ENCODE measurements around the gene AKAP13.

The AKAP13 gene

GRCh38 chr15:85688711-85689110 lies 308.3 kb downstream of the AKAP13 start:
- Histone ChIP-seq H3K23ac (ENCODE audit: low read depth, low read length, poor library complexity) (no peak overlapping the region), H3K4me2 (ENCODE audit: insufficient read depth, low read length, poor library complexity, severe bottlenecking) (no peak overlapping the region), H3K4ac (ENCODE audit: low read length) (no peak overlapping the region), H2AFZ (ENCODE audit: low read length) (no peak overlapping the region), H3K9ac (ENCODE audit: low read depth, low read length, poor library complexity) (no peak overlapping the region), H2AK5ac (ENCODE audit: low read depth, low read length) (no peak overlapping the region), H3K36me3 (replicated peaks in 1 of 2; ENCODE audit: control insufficient read depth in 2 of 2, insufficient read depth in 2 of 2, low read length in 2 of 2) (peaks cover 7 to 60% of the 10 kb centered on the region in 2 donors), H3K4me3 (ENCODE audit: low read length in 2 of 2) (no peak overlapping the region), H3K79me1 (ENCODE audit: low read depth, low read length) (no peaks in the 10 kb centered on the region), H3K9me3 (replicated peaks in 1 of 2; ENCODE audit: control insufficient read depth in 2 of 2, insufficient read depth in 1 of 2, low read depth in 1 of 2, low read length in 2 of 2) (no peaks in the 10 kb centered on the region), H3K18ac (ENCODE audit: low read length) (no peak overlapping the region), H2BK12ac (ENCODE audit: low read length) (no peak overlapping the region), H2BK5ac (ENCODE audit: low read length) (no peak overlapping the region), H3K27me3 (ENCODE audit: control insufficient read depth in 3 of 3, insufficient read depth in 3 of 3, low read depth in 1 of 3, low read length in 3 of 3) (no peaks in the 10 kb centered on the region), H2BK15ac (ENCODE audit: low read length) (no peak overlapping the region), H3K14ac (ENCODE audit: low read length) (no peak overlapping the region), H3K27ac (replicated peaks; ENCODE audit: low read length) (no peak overlapping the region), H4K91ac (ENCODE audit: low read depth, low read length, poor library complexity) (no peak overlapping the region), H3K4me1 (ENCODE audit: control insufficient read depth in 2 of 2, insufficient read depth in 1 of 2, low read depth in 1 of 2, low read length in 2 of 2) (peaks cover 10 to 22% of the 10 kb centered on the region in 2 donors), H4K8ac (ENCODE audit: low read depth, low read length) (no peak overlapping the region), H2BK120ac (ENCODE audit: low read depth, low read length) (no peak overlapping the region)
- no peak for DNase-seq (ENCODE audit: low spot score)
- WGBS, 2 donors (ENCODE audit: extremely low coverage in 2 of 2, insufficient read length in 2 of 2, insufficient replicate concordance in 1 of 2), result no CpG with 5 or more reads among the region's 3 CpGs

GRCh38 chr15:85689729-85690128 lies 309.3 kb downstream of the AKAP13 start:
- DNase-seq (ENCODE audit: low spot score), result peak; percentile 43
- no peak overlapping the region for H3K27ac ChIP-seq (replicated peaks; ENCODE audit: low read length)
- H3K36me3 ChIP-seq (replicated peaks in 1 of 2; ENCODE audit: control insufficient read depth in 2 of 2, insufficient read depth in 2 of 2, low read length in 2 of 2), result peaks cover 9 to 60% of the 10 kb centered on the region in 2 donors
- H3K14ac ChIP-seq (ENCODE audit: low read length), result no peak overlapping the region
- no CpG with 5 or more reads among the region's 9 CpGs for WGBS, 2 donors (ENCODE audit: extremely low coverage in 2 of 2, insufficient read length in 2 of 2, insufficient replicate concordance in 1 of 2)
- peaks cover 10 to 22% of the 10 kb centered on the region in 2 donors for H3K4me1 ChIP-seq (ENCODE audit: control insufficient read depth in 2 of 2, insufficient read depth in 1 of 2, low read depth in 1 of 2, low read length in 2 of 2)
- no peak overlapping the region for H2BK12ac ChIP-seq (ENCODE audit: low read length)
- H2AFZ ChIP-seq (ENCODE audit: low read length), result peak overlapping the region; percentile 58
- no peak overlapping the region for H2BK120ac ChIP-seq (ENCODE audit: low read depth, low read length)
- H2BK15ac ChIP-seq (ENCODE audit: low read length), result no peak overlapping the region
- no peak overlapping the region for H2AK5ac ChIP-seq (ENCODE audit: low read depth, low read length)
- H3K9ac ChIP-seq (ENCODE audit: low read depth, low read length, poor library complexity), result no peak overlapping the region
- H3K18ac ChIP-seq (ENCODE audit: low read length), result no peak overlapping the region
- peak overlapping the region in 1 of 2 donors; percentile 3 for H3K4me3 ChIP-seq (ENCODE audit: low read length in 2 of 2)
- H3K4me2 ChIP-seq (ENCODE audit: insufficient read depth, low read length, poor library complexity, severe bottlenecking), result peak overlapping the region; percentile 41
- H3K23ac ChIP-seq (ENCODE audit: low read depth, low read length, poor library complexity), result no peak overlapping the region
- H3K27me3 ChIP-seq (ENCODE audit: control insufficient read depth in 3 of 3, insufficient read depth in 3 of 3, low read depth in 1 of 3, low read length in 3 of 3), result no peaks in the 10 kb centered on the region
- H4K91ac ChIP-seq (ENCODE audit: low read depth, low read length, poor library complexity), result no peak overlapping the region
- no peaks in the 10 kb centered on the region for H3K79me1 ChIP-seq (ENCODE audit: low read depth, low read length)
- H3K4ac ChIP-seq (ENCODE audit: low read length), result no peak overlapping the region
- H4K8ac ChIP-seq (ENCODE audit: low read depth, low read length), result no peak overlapping the region
- no peak overlapping the region for H2BK5ac ChIP-seq (ENCODE audit: low read length)
- no peaks in the 10 kb centered on the region for H3K9me3 ChIP-seq (replicated peaks in 1 of 2; ENCODE audit: control insufficient read depth in 2 of 2, insufficient read depth in 1 of 2, low read depth in 1 of 2, low read length in 2 of 2)

DNA sequence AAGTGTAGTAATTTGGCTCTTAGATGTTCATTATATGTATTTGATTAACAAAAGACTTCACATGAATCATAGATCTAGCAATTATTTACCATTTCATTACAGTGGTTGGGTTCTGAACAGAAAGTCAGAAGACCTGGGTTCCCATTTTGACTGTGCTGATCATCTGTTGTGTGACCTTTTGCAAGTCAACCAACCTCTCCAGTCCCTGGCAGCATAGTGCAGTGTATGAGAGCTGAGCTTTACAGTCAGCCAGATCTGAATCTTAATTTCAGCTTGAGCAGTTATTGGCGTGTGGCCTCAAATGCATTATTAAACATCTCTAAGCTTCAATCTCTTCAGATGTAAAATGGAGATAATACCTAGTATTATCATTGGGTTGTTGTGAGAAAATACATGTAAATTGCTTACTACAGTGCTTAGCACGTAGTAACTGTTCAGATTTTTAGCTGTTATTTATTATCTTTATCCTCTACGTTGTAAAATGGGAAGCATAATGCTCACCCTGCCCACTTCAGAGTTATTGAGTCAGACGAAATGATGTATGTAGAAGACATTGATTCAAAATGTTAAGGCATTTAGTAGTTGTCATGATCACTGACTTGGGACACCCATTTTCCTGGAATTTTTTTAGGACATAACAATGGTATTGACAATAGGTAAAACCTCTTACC lies 310.3 kb downstream of the AKAP13 start:
- Histone ChIP-seq H2BK5ac (ENCODE audit: low read length) (no peak overlapping the region), H3K18ac (ENCODE audit: low read length) (no peak overlapping the region), H3K4ac (ENCODE audit: low read length) (no peak overlapping the region), H2BK12ac (ENCODE audit: low read length) (no peak overlapping the region), H3K4me1 (ENCODE audit: control insufficient read depth in 2 of 2, insufficient read depth in 1 of 2, low read depth in 1 of 2, low read length in 2 of 2) (peaks cover 10 to 22% of the 10 kb centered on the region in 2 donors), H2BK15ac (ENCODE audit: low read length) (no peak overlapping the region), H2AK5ac (ENCODE audit: low read depth, low read length) (no peak overlapping the region), H3K36me3 (replicated peaks in 1 of 2; ENCODE audit: control insufficient read depth in 2 of 2, insufficient read depth in 2 of 2, low read length in 2 of 2) (peaks cover 10 to 60% of the 10 kb centered on the region in 2 donors), H3K79me1 (ENCODE audit: low read depth, low read length) (no peaks in the 10 kb centered on the region), H2AFZ (ENCODE audit: low read length) (no peak overlapping the region), H4K91ac (ENCODE audit: low read depth, low read length, poor library complexity) (no peak overlapping the region), H3K9ac (ENCODE audit: low read depth, low read length, poor library complexity) (no peak overlapping the region), H3K4me2 (ENCODE audit: insufficient read depth, low read length, poor library complexity, severe bottlenecking) (no peak overlapping the region), H3K23ac (ENCODE audit: low read depth, low read length, poor library complexity) (no peak overlapping the region), H4K8ac (ENCODE audit: low read depth, low read length) (no peak overlapping the region), H3K9me3 (replicated peaks in 1 of 2; ENCODE audit: control insufficient read depth in 2 of 2, insufficient read depth in 1 of 2, low read depth in 1 of 2, low read length in 2 of 2) (no peaks in the 10 kb centered on the region), H3K4me3 (ENCODE audit: low read length in 2 of 2) (no peak overlapping the region), H3K27ac (replicated peaks; ENCODE audit: low read length) (no peak overlapping the region), H3K14ac (ENCODE audit: low read length) (no peak overlapping the region), H3K27me3 (ENCODE audit: control insufficient read depth in 3 of 3, insufficient read depth in 3 of 3, low read depth in 1 of 3, low read length in 3 of 3) (no peaks in the 10 kb centered on the region), H2BK120ac (ENCODE audit: low read depth, low read length) (no peak overlapping the region)
- DNase-seq (ENCODE audit: low spot score), result no peak
- WGBS, 2 donors (ENCODE audit: extremely low coverage in 2 of 2, insufficient read length in 2 of 2, insufficient replicate concordance in 1 of 2), result no CpG with 5 or more reads among the region's 4 CpGs

- no peaks in the 10 kb centered on the region for H3K27me3 ChIP-seq (ENCODE audit: control insufficient read depth in 3 of 3, insufficient read depth in 3 of 3, low read depth in 1 of 3, low read length in 3 of 3)
- H3K9me3 ChIP-seq (replicated peaks in 1 of 2; ENCODE audit: control insufficient read depth in 2 of 2, insufficient read depth in 1 of 2, low read depth in 1 of 2, low read length in 2 of 2), result no peaks in the 10 kb centered on the region
- no peak for DNase-seq (ENCODE audit: low spot score)
- no peak overlapping the region for H3K9ac ChIP-seq (ENCODE audit: low read depth, low read length, poor library complexity)
- H3K36me3 ChIP-seq (replicated peaks in 1 of 2; ENCODE audit: control insufficient read depth in 2 of 2, insufficient read depth in 2 of 2, low read length in 2 of 2), result peaks cover 10 to 61% of the 10 kb centered on the region in 2 donors
- H3K23ac ChIP-seq (ENCODE audit: low read depth, low read length, poor library complexity), result no peak overlapping the region
- H4K8ac ChIP-seq (ENCODE audit: low read depth, low read length), result no peak overlapping the region
- H3K4me1 ChIP-seq (ENCODE audit: control insufficient read depth in 2 of 2, insufficient read depth in 1 of 2, low read depth in 1 of 2, low read length in 2 of 2), result peaks cover 10 to 22% of the 10 kb centered on the region in 2 donors
- WGBS, 2 donors (ENCODE audit: extremely low coverage in 2 of 2, insufficient read length in 2 of 2, insufficient replicate concordance in 1 of 2), result no CpG with 5 or more reads among the region's 6 CpGs
- H3K14ac ChIP-seq (ENCODE audit: low read length), result no peak overlapping the region
- no peak overlapping the region for H3K4ac ChIP-seq (ENCODE audit: low read length)
- H4K91ac ChIP-seq (ENCODE audit: low read depth, low read length, poor library complexity), result no peak overlapping the region
- H2BK5ac ChIP-seq (ENCODE audit: low read length), result no peak overlapping the region
- H3K18ac ChIP-seq (ENCODE audit: low read length), result no peak overlapping the region
- H3K4me3 ChIP-seq (ENCODE audit: low read length in 2 of 2), result no peak overlapping the region
- H2BK12ac ChIP-seq (ENCODE audit: low read length), result no peak overlapping the region
- no peak overlapping the region for H2BK15ac ChIP-seq (ENCODE audit: low read length)
- H3K27ac ChIP-seq (replicated peaks; ENCODE audit: low read length), result no peak overlapping the region
- no peaks in the 10 kb centered on the region for H3K79me1 ChIP-seq (ENCODE audit: low read depth, low read length)
- H3K4me2 ChIP-seq (ENCODE audit: insufficient read depth, low read length, poor library complexity, severe bottlenecking), result no peak overlapping the region
- H2AFZ ChIP-seq (ENCODE audit: low read length), result no peak overlapping the region
- no peak overlapping the region for H2AK5ac ChIP-seq (ENCODE audit: low read depth, low read length)
- no peak overlapping the region for H2BK120ac ChIP-seq (ENCODE audit: low read depth, low read length)
Measured at GRCh38 chr15:85691350-85692240, 311.2 kb downstream of the AKAP13 start.

Data from neuronal stem cell (in vitro differentiated cells).